NCI-H2107 treated with DMSO at 0.1 percent for 48 hours (cell line): Measurements from ENCODE around the gene GNLY.

Source experiments
- DNase-seq: peaks from one replicate; lab custom pipeline; 2025; ENCODE audit not compliant: unreplicated experiment; lab: John Stamatoyannopoulos, UW

The GNLY gene

DNA sequence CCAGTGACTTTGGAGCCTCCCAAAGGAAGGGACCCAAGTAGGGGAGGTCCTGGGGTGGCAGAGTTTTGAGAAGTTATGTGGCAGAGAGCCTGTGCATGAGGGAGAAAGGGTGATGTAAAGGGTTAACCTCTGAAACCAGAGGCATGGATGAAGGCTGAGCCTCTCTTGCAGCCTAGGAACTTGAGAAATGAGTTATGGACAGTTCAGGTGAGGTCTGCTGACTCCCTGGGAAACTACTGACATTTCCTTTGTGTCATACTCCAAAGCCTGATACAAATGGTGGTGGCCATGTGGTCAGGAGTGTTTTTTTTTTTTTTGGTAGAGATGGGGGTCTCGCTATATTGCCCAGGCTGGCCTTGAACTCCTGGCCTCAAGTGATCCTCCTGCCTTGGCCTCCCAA lies 12.4 kb upstream of the GNLY start:
- DNase-seq = no peak

DNA sequence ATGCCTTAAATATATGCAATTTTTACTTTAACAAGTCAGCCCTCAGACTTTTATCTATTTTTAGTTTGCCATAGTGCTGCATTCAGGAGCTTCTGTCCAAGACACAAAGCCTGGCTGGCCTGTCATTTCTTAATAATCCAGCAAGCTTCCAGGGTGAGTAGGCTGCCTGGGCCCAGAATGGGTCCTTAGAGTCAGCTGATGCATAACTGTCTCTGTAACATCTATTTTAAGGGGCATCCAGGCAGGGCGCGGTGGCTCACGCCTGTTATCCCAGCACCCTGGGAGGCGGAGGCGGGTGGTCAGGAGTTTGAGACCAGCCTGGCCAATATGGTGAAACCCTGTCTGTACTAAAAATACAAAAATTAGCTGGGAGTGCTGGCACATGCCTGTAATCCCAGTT lies 11.8 kb upstream of the GNLY start:
- no peak for DNase-seq

- DNase-seq = no peak
These were observed 9.8 kb upstream of the GNLY start for GRCh38 chr2:85684380-85684779.

GRCh38 chr2:85684806-85685205 lies 9.4 kb upstream of the GNLY start:
- no peak for DNase-seq

- DNase-seq = no peak
These were observed 3.2 kb upstream of the GNLY start for GRCh38 chr2:85690932-85691331.

DNA sequence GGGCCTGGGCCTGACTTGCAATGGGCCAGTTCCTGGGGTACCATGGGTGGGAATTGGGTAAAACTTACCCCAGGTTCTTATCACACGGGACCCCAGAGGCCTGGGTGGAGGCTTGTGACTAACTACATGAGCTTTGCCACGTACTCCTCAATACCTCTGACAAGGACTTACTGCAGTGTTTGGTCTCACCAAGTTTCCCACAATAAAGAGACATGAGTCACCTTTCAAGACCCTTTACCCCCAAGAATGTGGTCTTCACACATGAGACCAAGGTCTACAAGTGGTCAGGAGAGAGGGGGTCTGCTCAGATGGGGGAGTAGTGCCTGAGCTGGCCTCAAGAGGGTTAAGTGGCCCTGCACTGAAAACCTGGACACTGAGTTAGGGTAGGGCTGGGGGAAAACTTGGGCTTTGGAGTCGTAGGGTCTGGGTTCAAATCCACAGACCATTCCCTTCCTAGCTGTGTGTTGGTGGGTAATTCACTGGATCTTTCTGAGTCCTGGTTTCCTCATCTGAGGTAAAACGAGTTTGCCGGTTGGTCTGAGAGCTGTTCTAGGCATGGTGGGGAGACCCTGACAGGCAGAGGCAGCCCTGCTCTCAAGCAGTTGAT lies 2.0 kb upstream of the GNLY start:
- DNase-seq = no peak

- DNase-seq = no peak
These were observed 963 bp downstream of the GNLY start for GRCh38 chr2:85695121-85695520.

- no peak for DNase-seq
These were observed 1.8 kb downstream of the GNLY start for GRCh38 chr2:85695691-85696668.

DNA sequence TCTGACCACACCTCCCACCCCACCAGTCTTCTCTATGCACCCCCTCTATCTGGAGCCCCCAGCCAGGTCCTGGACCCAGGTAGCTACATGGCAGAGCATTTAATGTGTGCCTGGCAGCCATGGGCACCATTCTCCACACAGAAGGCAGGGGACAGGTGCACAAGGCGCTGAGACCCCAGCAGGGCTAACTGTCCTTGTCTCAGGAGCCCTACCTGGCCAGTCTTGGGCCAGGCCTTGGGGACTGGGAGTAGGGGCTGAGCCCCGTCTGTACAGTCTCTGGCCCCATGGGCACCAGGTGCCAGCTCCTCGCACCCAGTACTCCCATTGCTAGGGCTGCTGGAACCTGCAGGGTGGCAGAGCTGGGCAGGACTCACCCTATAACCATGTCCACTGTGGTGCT lies 2.9 kb downstream of the GNLY start:
- no peak for DNase-seq

DNA sequence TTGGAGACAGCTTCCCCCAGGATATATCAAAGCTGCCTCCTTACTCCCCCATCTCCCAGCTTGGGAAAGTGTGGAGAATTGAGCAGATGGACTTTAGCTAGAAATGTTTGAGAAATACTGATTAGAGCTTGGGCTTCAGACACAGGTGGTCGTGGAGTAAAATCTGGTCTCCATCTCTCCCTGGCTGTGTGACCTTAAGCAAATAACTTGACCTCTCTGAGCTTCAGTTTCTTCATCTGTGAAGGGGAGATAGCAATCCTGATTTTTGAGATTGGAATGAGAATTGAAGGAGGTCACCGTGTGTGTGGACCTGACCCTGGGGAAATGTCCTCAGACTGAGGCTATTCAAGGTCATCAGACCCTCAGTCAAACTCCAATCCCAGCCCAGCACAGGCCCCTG lies 3.6 kb downstream of the GNLY start:
- no peak for DNase-seq

DNA sequence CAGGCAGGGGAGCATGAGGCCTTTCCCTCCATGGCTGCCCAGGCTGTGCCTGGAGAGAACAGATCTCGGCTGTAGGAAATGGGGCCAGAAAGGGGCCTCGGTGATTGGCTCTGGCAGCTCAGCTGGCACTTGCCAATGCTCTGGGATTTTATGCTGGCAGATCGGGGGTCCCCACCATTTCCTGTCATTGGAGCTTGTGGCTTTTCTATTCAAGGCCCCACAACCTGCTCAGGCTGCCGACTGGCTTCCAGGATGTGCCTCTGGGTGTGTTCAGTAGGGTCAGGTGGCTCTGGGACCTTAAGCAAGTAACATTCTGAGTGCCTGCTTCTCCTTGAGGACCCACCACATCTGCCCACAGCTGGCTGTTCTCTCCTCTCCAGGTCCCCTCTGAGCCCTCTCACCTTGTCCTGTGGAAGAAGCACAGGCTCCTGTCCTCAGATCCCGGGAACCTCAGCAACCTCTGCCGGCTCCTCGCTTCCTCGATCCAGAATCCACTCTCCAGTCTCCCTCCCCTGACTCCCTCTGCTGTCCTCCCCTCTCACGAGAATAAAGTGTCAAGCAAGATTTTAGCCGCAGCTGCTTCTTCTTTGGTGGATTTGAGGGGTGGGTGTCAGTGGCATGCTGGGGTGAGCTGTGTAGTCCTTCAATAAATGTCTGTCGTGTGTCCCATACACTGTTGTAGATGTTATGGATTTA lies 4.2 kb downstream of the GNLY start:
- no peak for DNase-seq

- DNase-seq = no peak
These were observed 4.7 kb downstream of the GNLY start for GRCh38 chr2:85698880-85699254.

- no peak for DNase-seq
These were observed 5.2 kb downstream of the GNLY start for GRCh38 chr2:85699325-85699724.

- DNase-seq = no peak
These were observed 8.0 kb downstream of the GNLY start for GRCh38 chr2:85702172-85702571.

GRCh38 chr2:85702800-85703199 lies 8.6 kb downstream of the GNLY start:
- no peak for DNase-seq

DNA sequence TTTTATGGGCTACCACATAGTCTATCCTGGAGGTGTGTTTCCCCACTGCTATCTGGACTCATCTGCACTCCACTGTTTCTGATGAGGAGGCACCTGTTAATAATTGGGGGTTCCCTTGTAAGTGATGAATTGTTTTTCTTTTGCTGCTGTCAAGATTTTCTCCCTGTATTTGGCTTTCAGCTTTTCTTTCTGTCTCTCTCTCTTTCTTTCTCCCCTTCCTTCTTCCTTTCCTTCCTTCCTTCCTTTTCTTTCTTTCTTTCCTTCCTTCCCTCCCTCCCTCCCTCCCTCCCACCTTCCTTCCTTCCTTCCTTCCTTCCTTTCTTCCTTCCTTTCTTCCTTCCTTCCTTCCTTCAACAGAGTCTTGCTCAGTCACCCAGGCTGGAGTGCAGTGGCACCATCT lies 9.2 kb downstream of the GNLY start:
- no peak for DNase-seq

- no peak for DNase-seq
These were observed 9.9 kb downstream of the GNLY start for GRCh38 chr2:85704038-85704437.

DNA sequence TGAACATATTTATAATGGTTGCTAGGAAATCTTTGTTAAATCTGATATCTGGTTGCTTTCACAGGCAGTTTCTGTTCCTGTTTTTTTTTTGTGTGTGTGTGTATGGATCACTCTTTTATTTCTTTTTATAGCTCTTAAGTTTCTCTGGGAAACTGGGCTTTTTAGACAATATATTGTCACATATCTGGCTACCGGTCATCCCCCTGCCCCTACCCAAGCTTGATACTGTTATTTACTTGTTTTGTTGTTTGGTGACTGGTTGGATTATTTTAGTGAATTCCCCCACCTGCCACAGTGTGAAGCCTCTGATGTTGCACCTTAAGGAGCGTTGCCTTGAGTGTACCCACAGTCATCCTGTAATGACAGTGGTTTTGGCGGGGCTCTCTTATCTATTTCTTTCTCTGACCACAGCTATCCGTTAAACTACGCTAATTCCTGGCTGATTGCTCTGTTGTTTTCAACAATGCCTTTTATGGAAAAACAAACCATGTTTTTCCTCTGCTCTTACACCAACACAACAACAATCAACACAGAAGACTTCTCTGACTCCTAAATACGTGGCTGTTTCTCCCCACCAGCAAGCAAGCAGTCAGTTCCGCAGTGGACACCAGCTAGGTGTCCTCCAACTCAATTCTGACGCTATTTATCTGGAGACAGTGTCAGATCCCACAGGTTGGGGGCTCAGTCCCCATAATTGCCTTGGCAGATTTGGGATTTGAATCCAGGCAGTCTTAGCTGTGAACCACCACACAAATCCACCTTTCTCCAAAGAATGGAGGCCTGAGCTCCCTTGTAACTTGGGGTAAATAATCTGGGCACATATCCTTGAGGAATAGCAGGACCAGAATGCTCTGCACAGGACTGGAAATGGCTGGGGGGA lies 10.9 kb downstream of the GNLY start:
- no peak for DNase-seq

DNA sequence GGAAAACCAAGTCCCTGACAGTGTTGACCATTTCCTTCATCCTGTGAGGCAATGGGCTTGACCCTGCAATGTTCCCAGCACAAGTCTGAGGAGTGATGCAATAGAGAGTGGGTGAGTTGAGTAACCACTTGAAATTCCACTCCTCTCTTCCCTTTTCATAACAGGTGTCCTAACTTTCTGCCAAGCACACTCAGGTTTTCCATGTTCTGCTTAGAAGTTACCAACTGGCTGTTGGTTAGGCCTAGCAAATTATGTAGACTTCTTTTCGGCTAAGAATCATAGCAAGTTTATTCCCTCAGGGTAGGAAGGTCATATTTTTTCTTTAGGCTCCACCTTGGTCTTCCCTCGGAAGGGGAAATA lies 11.5 kb downstream of the GNLY start:
- DNase-seq = peak; percentile 38

DNA sequence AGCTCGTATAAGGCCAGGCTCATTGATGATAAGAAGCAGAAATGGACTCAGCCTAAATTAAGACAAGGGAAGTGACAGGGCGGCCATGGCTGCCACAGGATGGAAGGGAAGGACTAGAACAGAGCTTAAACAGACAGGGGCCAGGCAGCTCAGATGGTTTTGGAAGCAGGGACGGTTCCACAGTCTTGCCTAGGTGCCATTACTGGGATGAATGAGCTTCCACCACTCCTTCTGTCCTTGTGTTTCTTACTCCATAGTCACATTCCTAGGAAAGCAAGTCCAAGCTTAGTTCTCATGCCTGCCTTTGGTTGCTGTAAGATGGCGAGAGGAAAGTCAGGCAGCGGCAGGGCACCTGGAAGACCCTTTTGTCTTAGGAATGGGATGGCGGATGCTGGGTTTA lies 11.9 kb downstream of the GNLY start:
- DNase-seq = no peak
